GM15510 (cell line): ENCODE measurements around the gene SAPCD2.

ENCODE experiments used
- POLR2A ChIP-seq: IDR thresholded peaks from 3 replicates; pipeline ENCODE4 v1.6.1; 2011; ENCODE audit warnings: borderline replicate concordance; ENCODE audit not compliant: insufficient read length; ENCODE audit errors: extremely low read depth

The SAPCD2 gene

GRCh38 chr9:137017071-137017470 lies 53.3 kb downstream of the SAPCD2 start:
- no peak for TF ChIP-seq POLR2A

GRCh38 chr9:137016436-137016835 lies 53.9 kb downstream of the SAPCD2 start:
- no peak for TF ChIP-seq POLR2A

- no peak for TF ChIP-seq POLR2A
Observed at GRCh38 chr9:137015976-137016375, 54.4 kb downstream of the SAPCD2 start.

- TF ChIP-seq POLR2A = no peak
Observed at GRCh38 chr9:137015540-137015930, 54.8 kb downstream of the SAPCD2 start.

- TF ChIP-seq POLR2A = no peak
Observed at GRCh38 chr9:137014776-137015539, 55.4 kb downstream of the SAPCD2 start.

- no peak for TF ChIP-seq POLR2A
Observed at GRCh38 chr9:137014166-137014565, 56.2 kb downstream of the SAPCD2 start.

- TF ChIP-seq POLR2A = no peak
Observed at GRCh38 chr9:137013571-137013940, 56.8 kb downstream of the SAPCD2 start.

- no peak for TF ChIP-seq POLR2A
Observed at GRCh38 chr9:137012694-137013570, 57.4 kb downstream of the SAPCD2 start.
